ENCODE data around the gene ATP5F1C. TPM values are rescaled to one million over a fixed set of nuclear protein-coding genes. Genes with fewer than 3 reads are reported as not detected.

The ATP5F1C gene
- total RNA-seq, 1 experiment from 2014 or later = 167 TPM

- no peaks in the 10 kb centered on the region for H3F3A ChIP-seq (ENCODE audit: low read length, unreplicated experiment)
- BruUV-seq (replicated peaks) = no TSS peak
- ChIA-PET CTCF (no interaction called here), POLR2A (ENCODE audit: unreplicated experiment) (no interaction called here)
- H4K20me1 ChIP-seq (ENCODE audit: low read length) = no peaks in the 10 kb centered on the region
- no peaks in the 10 kb centered on the region for H3K27me3 ChIP-seq (ENCODE audit: low read length)
- no peak overlapping the region for H3K27ac ChIP-seq (ENCODE audit: low read length)
- no peak for TF ChIP-seq EZH2phosphoT487 (IDR thresholded peaks at IDR 0.05; ENCODE audit: borderline replicate concordance, low read length)
- TF ChIP-seq, protein P1, sequence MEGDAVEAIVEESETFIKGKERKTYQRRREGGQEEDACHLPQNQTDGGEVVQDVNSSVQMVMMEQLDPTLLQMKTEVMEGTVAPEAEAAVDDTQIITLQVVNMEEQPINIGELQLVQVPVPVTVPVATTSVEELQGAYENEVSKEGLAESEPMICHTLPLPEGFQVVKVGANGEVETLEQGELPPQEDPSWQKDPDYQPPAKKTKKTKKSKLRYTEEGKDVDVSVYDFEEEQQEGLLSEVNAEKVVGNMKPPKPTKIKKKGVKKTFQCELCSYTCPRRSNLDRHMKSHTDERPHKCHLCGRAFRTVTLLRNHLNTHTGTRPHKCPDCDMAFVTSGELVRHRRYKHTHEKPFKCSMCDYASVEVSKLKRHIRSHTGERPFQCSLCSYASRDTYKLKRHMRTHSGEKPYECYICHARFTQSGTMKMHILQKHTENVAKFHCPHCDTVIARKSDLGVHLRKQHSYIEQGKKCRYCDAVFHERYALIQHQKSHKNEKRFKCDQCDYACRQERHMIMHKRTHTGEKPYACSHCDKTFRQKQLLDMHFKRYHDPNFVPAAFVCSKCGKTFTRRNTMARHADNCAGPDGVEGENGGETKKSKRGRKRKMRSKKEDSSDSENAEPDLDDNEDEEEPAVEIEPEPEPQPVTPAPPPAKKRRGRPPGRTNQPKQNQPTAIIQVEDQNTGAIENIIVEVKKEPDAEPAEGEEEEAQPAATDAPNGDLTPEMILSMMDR (conservative IDR thresholded peaks at IDR 0.05; ENCODE audit: low read depth, low read length) = no peak
- TF ChIP-seq EZH2 (IDR thresholded peaks at IDR 0.05; ENCODE audit: low read length, unreplicated experiment) = no peak
- H3K79me2 ChIP-seq (ENCODE audit: low read length) = no peaks in the 10 kb centered on the region
- H3K9me3 ChIP-seq (ENCODE audit: low read length) = no peaks in the 10 kb centered on the region
- no peak for DNase-seq
- no peaks in the 10 kb centered on the region for H3K9me2 ChIP-seq (replicated peaks; ENCODE audit: low read length)
- no peak overlapping the region for H3K4me2 ChIP-seq (ENCODE audit: low read length)
- no peaks in the 10 kb centered on the region for H3K4me1 ChIP-seq (ENCODE audit: insufficient read depth, low read length)
- intact Hi-C loops (cut with micrococcal nuclease) = no loop called here
- no peaks in the 10 kb centered on the region for H3K36me3 ChIP-seq (ENCODE audit: low read depth, low read length)
- ATAC-seq = no peak
- no peak overlapping the region for H3K4me3 ChIP-seq (ENCODE audit: low read length)
- no peak overlapping the region for H3K9ac ChIP-seq (ENCODE audit: low read length)
- H2AFZ ChIP-seq (ENCODE audit: low read length) = no peak overlapping the region
Measured at GRCh38 chr10:7853890-7854289, 65.9 kb downstream of the ATP5F1C start.

- BruUV-seq (replicated peaks) = no TSS peak
- Histone ChIP-seq H3K36me3 (ENCODE audit: low read depth, low read length) (no peaks in the 10 kb centered on the region), H3K9me2 (replicated peaks; ENCODE audit: low read length) (no peaks in the 10 kb centered on the region), H2AFZ (ENCODE audit: low read length) (no peak overlapping the region), H3K27ac (ENCODE audit: low read length) (no peak overlapping the region), H3K9me3 (ENCODE audit: low read length) (no peaks in the 10 kb centered on the region), H4K20me1 (ENCODE audit: low read length) (no peaks in the 10 kb centered on the region), H3K79me2 (ENCODE audit: low read length) (no peaks in the 10 kb centered on the region), H3K4me2 (ENCODE audit: low read length) (no peak overlapping the region), H3K9ac (ENCODE audit: low read length) (no peak overlapping the region), H3K27me3 (ENCODE audit: low read length) (no peaks in the 10 kb centered on the region), H3K4me1 (ENCODE audit: insufficient read depth, low read length) (no peaks in the 10 kb centered on the region), H3K4me3 (ENCODE audit: low read length) (no peak overlapping the region), H3F3A (ENCODE audit: low read length, unreplicated experiment) (no peaks in the 10 kb centered on the region)
- no peak for ATAC-seq
- intact Hi-C loops (cut with micrococcal nuclease) = no loop called here
- CTCF ChIA-PET = interaction anchor here (0.6 kb wide), 1 partner anchor 330 kb away, joined by 3 read pairs; no protein-coding TSS in a partner anchor
- TF ChIP-seq EZH2 (IDR thresholded peaks at IDR 0.05; ENCODE audit: low read length, unreplicated experiment) (no peak), EZH2phosphoT487 (IDR thresholded peaks at IDR 0.05; ENCODE audit: borderline replicate concordance, low read length) (no peak)
- TF ChIP-seq, protein P1 (conservative IDR thresholded peaks at IDR 0.05; ENCODE audit: low read depth, low read length) = no peak
- POLR2A ChIA-PET (ENCODE audit: unreplicated experiment) = no interaction called here
- no peak for DNase-seq
Measured at GRCh38 chr10:7855205-7855604, 67.2 kb downstream of the ATP5F1C start.

DNA sequence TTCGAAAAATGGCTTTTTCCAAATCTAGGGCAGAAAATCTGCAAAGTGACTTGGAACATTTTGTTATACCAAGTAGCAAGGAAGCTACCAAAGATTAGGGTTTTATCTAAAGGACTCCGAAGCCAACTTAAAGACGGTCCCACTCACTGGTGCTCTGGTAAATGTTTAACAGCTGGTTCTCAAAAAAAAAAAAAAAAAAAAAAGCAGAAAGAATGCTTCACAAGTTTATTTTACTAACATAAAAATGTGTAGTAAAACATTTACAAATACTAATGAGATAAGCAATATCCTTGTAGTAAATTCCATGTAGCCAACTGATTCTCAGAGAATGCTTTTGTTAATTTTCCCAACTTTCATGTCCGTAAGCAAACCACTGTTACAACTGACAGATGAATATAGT, 68.7 kb downstream of the ATP5F1C start:
- Histone ChIP-seq H3K36me3 (ENCODE audit: low read depth, low read length) (no peaks in the 10 kb centered on the region; the same call in 1 of the 2 replicates), H3K9ac (ENCODE audit: low read length) (no peak overlapping the region), H3K79me2 (ENCODE audit: low read length) (no peaks in the 10 kb centered on the region), H3K27me3 (ENCODE audit: low read length) (no peaks in the 10 kb centered on the region), H2AFZ (ENCODE audit: low read length) (no peak overlapping the region), H4K20me1 (ENCODE audit: low read length) (no peaks in the 10 kb centered on the region), H3F3A (ENCODE audit: low read length, unreplicated experiment) (no peaks in the 10 kb centered on the region), H3K27ac (ENCODE audit: low read length) (no peak overlapping the region), H3K9me3 (ENCODE audit: low read length) (no peaks in the 10 kb centered on the region), H3K4me1 (ENCODE audit: insufficient read depth, low read length) (no peaks in the 10 kb centered on the region), H3K4me3 (ENCODE audit: low read length) (no peak overlapping the region), H3K9me2 (replicated peaks; ENCODE audit: low read length) (no peaks in the 10 kb centered on the region), H3K4me2 (ENCODE audit: low read length) (no peak overlapping the region)
- ATAC-seq (no peak), DNase-seq (no peak)
- no TSS peak for BruUV-seq (replicated peaks)
- TF ChIP-seq EZH2 (IDR thresholded peaks at IDR 0.05; ENCODE audit: low read length, unreplicated experiment) (no peak), EZH2phosphoT487 (IDR thresholded peaks at IDR 0.05; ENCODE audit: borderline replicate concordance, low read length) (no peak)
- TF ChIP-seq, protein P1 (conservative IDR thresholded peaks at IDR 0.05; ENCODE audit: low read depth, low read length) = no peak
- intact Hi-C loops (cut with micrococcal nuclease) = no loop called here
- CTCF ChIA-PET = no interaction called here
- POLR2A ChIA-PET (ENCODE audit: unreplicated experiment) = no interaction called here
